NCI-H2107 treated with DMSO at 0.1 percent for 48 hours (cell line): ENCODE measurements around the gene PITPNM2.
A peak's percentile ranks its signal among the peaks of the same experiment; 100 is the strongest.

ENCODE experiments used
- DNase-seq: peaks from one replicate; lab custom pipeline; 2025; ENCODE audit not compliant: unreplicated experiment; lab: John Stamatoyannopoulos, UW

Gene PITPNM2

GRCh38 chr12:123145211-123145610 lies 5.7 kb downstream of the PITPNM2 start:
- DNase-seq = no peak

GRCh38 chr12:123143736-123144461 lies 7.0 kb downstream of the PITPNM2 start:
- DNase-seq = no peak

GRCh38 chr12:123142921-123143735 lies 7.8 kb downstream of the PITPNM2 start:
- DNase-seq = peak; percentile 99

- DNase-seq = no peak
Measured at GRCh38 chr12:123142518-123142840, 8.4 kb downstream of the PITPNM2 start.

- peak; percentile 44 for DNase-seq
Measured at GRCh38 chr12:123141615-123142517, 9.0 kb downstream of the PITPNM2 start.

GRCh38 chr12:123140676-123141614 lies 9.9 kb downstream of the PITPNM2 start:
- no peak for DNase-seq

GRCh38 chr12:123139926-123140675 lies 10.8 kb downstream of the PITPNM2 start:
- no peak for DNase-seq

GRCh38 chr12:123135688-123136087 lies 15.2 kb downstream of the PITPNM2 start:
- DNase-seq = no peak

GRCh38 chr12:123134826-123135225 lies 16.1 kb downstream of the PITPNM2 start:
- no peak for DNase-seq

GRCh38 chr12:123134271-123134671 lies 16.6 kb downstream of the PITPNM2 start:
- DNase-seq = no peak

GRCh38 chr12:123133701-123134100 lies 17.2 kb downstream of the PITPNM2 start:
- DNase-seq = no peak

- peak; percentile 94 for DNase-seq
Measured at GRCh38 chr12:123132951-123133619, 17.8 kb downstream of the PITPNM2 start.

- DNase-seq = peak; percentile 98
Measured at GRCh38 chr12:123131879-123132402, 18.9 kb downstream of the PITPNM2 start.

- peak; percentile 72 for DNase-seq
Measured at GRCh38 chr12:123131291-123131832, 19.5 kb downstream of the PITPNM2 start.

GRCh38 chr12:123129621-123130020 lies 21.3 kb downstream of the PITPNM2 start:
- DNase-seq = no peak

GRCh38 chr12:123127182-123127495 lies 23.8 kb downstream of the PITPNM2 start:
- DNase-seq = peak; percentile 40

GRCh38 chr12:123126294-123127181 lies 24.4 kb downstream of the PITPNM2 start:
- DNase-seq = no peak

- DNase-seq = no peak
Measured at GRCh38 chr12:123122626-123123025, 28.3 kb downstream of the PITPNM2 start.
